ENCODE data around the gene PACSIN2. TPM values are rescaled to one million over a fixed set of nuclear protein-coding genes. Genes with fewer than 3 reads are reported as not detected.

The PACSIN2 gene
- total and polyA plus RNA-seq, 2 experiments from 2014 or later = 36.0 to 43.7 TPM

- H3K27ac ChIP-seq = no peak overlapping the region
- H4K20me1 ChIP-seq (ENCODE audit: insufficient read depth) = no peaks in the 10 kb centered on the region
- 65 to 71% methylated on average over 5 of the region's 5 CpGs for WGBS, 2 experiments (ENCODE audit: low coverage in 1 of 2, low lambda C conversion rate in 2 of 2, missing lambda C conversion rate in 2 of 2)
These were observed 70.5 kb downstream of the PACSIN2 start for GRCh38 chr22:42944409-42944808.

GRCh38 chr22:42943981-42944380, 71.0 kb downstream of the PACSIN2 start:
- H3K9me3 ChIP-seq (ENCODE audit: low read depth) = no peaks in the 10 kb centered on the region
- no peaks in the 10 kb centered on the region for H3K27me3 ChIP-seq (replicated peaks; ENCODE audit: insufficient read depth)
- H4K20me1 ChIP-seq (ENCODE audit: insufficient read depth) = no peaks in the 10 kb centered on the region
- no peak for DNase-seq
- H2AFZ ChIP-seq = no peak overlapping the region
- in situ Hi-C loops (cut with MboI) = no loop called here
- TF ChIP-seq EZH2phosphoT487 (IDR thresholded peaks at IDR 0.05; ENCODE audit: insufficient read depth, low read depth) (no peak), EZH2 (IDR thresholded peaks at IDR 0.05; ENCODE audit: insufficient read depth, poor library complexity, severe bottlenecking) (no peak)
- H3K9me2 ChIP-seq (ENCODE audit: insufficient read depth) = no peaks in the 10 kb centered on the region
- no peak overlapping the region for H3K9ac ChIP-seq
- peaks cover 40% of the 10 kb centered on the region for H3F3A ChIP-seq (ENCODE audit: insufficient read depth)
- H3K4me1 ChIP-seq (ENCODE audit: insufficient read depth) = peaks cover 30% of the 10 kb centered on the region
- H3K4me2 ChIP-seq (ENCODE audit: unreplicated experiment) = no peak overlapping the region
- 0 out of 2 replicates have a peak, but pooled peaks cover 4% of the 10 kb centered on the region for H3K36me3 ChIP-seq (ENCODE audit: low read depth)
- no peak overlapping the region for H3K27ac ChIP-seq
- peaks cover 90% of the 10 kb centered on the region for H3K79me2 ChIP-seq (ENCODE audit: insufficient read depth)
- 87 to 88% methylated on average over 3 of the region's 3 CpGs for WGBS, 2 experiments (ENCODE audit: low coverage in 1 of 2, low lambda C conversion rate in 2 of 2, missing lambda C conversion rate in 2 of 2)
- no peak overlapping the region for H3K4me3 ChIP-seq

More at GRCh38 chr22:42944409-42944808, 70.5 kb downstream of the PACSIN2 start:
- in situ Hi-C loops (cut with MboI) = no loop called here
- H3K9me3 ChIP-seq (ENCODE audit: low read depth) = no peaks in the 10 kb centered on the region
- H3K27me3 ChIP-seq (replicated peaks; ENCODE audit: insufficient read depth) = no peaks in the 10 kb centered on the region
- no peak overlapping the region for H3K9ac ChIP-seq
- no peak for DNase-seq
- no peak overlapping the region for H3K4me2 ChIP-seq (ENCODE audit: unreplicated experiment)
- H3K36me3 ChIP-seq (ENCODE audit: low read depth) = 0 out of 2 replicates have a peak, but pooled peaks cover 4% of the 10 kb centered on the region
- no peaks in the 10 kb centered on the region for H3K9me2 ChIP-seq (ENCODE audit: insufficient read depth)
- H3K79me2 ChIP-seq (ENCODE audit: insufficient read depth) = peaks cover 88% of the 10 kb centered on the region
- peaks cover 36% of the 10 kb centered on the region for H3F3A ChIP-seq (ENCODE audit: insufficient read depth)
- TF ChIP-seq EZH2 (IDR thresholded peaks at IDR 0.05; ENCODE audit: insufficient read depth, poor library complexity, severe bottlenecking) (no peak), EZH2phosphoT487 (IDR thresholded peaks at IDR 0.05; ENCODE audit: insufficient read depth, low read depth) (no peak)
- peaks cover 30% of the 10 kb centered on the region for H3K4me1 ChIP-seq (ENCODE audit: insufficient read depth)
- H3K4me3 ChIP-seq = no peak overlapping the region
- H2AFZ ChIP-seq = no peak overlapping the region

GRCh38 chr22:42942351-42942750, 72.6 kb downstream of the PACSIN2 start:
- Histone ChIP-seq H3K27me3 (replicated peaks; ENCODE audit: insufficient read depth) (no peaks in the 10 kb centered on the region), H4K20me1 (ENCODE audit: insufficient read depth) (no peaks in the 10 kb centered on the region), H3K27ac (peak overlapping the region; percentile 27), H3K4me3 (no peak overlapping the region), H3K9me3 (ENCODE audit: low read depth) (no peaks in the 10 kb centered on the region), H3K4me1 (ENCODE audit: insufficient read depth) (peaks cover 41% of the 10 kb centered on the region), H3K9ac (no peak overlapping the region), H3K4me2 (ENCODE audit: unreplicated experiment) (no peak overlapping the region), H3K36me3 (ENCODE audit: low read depth) (0 out of 2 replicates have a peak, but pooled peaks cover 4% of the 10 kb centered on the region), H2AFZ (no peak overlapping the region), H3K79me2 (ENCODE audit: insufficient read depth) (peaks cover 90% of the 10 kb centered on the region), H3F3A (ENCODE audit: insufficient read depth) (peaks cover 45% of the 10 kb centered on the region), H3K9me2 (ENCODE audit: insufficient read depth) (no peaks in the 10 kb centered on the region)
- TF ChIP-seq EZH2 (IDR thresholded peaks at IDR 0.05; ENCODE audit: insufficient read depth, poor library complexity, severe bottlenecking) (no peak), EZH2phosphoT487 (IDR thresholded peaks at IDR 0.05; ENCODE audit: insufficient read depth, low read depth) (no peak)
- 12 to 14% methylated on average over 2 of the region's 2 CpGs for WGBS, 2 experiments (ENCODE audit: low coverage in 1 of 2, low lambda C conversion rate in 2 of 2, missing lambda C conversion rate in 2 of 2)
- in situ Hi-C loops (cut with MboI) = no loop called here
- peak; percentile 45 for DNase-seq

- peak; percentile 89 for DNase-seq
- Histone ChIP-seq H4K20me1 (ENCODE audit: insufficient read depth) (no peaks in the 10 kb centered on the region), H3K27ac (peak overlapping the region; percentile 80), H3K79me2 (ENCODE audit: insufficient read depth) (peaks cover 90% of the 10 kb centered on the region), H3F3A (ENCODE audit: insufficient read depth) (peaks cover 45% of the 10 kb centered on the region), H3K9ac (peak overlapping the region; percentile 63), H3K9me2 (ENCODE audit: insufficient read depth) (no peaks in the 10 kb centered on the region), H3K4me3 (0 out of 2 replicates have a peak overlapping the region, but pooled peaks have one; percentile 16), H3K27me3 (replicated peaks; ENCODE audit: insufficient read depth) (no peaks in the 10 kb centered on the region), H3K36me3 (ENCODE audit: low read depth) (0 out of 2 replicates have a peak, but pooled peaks cover 4% of the 10 kb centered on the region), H3K4me1 (ENCODE audit: insufficient read depth) (peaks cover 48% of the 10 kb centered on the region), H3K4me2 (ENCODE audit: unreplicated experiment) (peak overlapping the region; percentile 40), H3K9me3 (ENCODE audit: low read depth) (no peaks in the 10 kb centered on the region), H2AFZ (no peak overlapping the region)
- in situ Hi-C loops (cut with MboI) = no loop called here
- TF ChIP-seq EZH2phosphoT487 (IDR thresholded peaks at IDR 0.05; ENCODE audit: insufficient read depth, low read depth) (no peak), EZH2 (IDR thresholded peaks at IDR 0.05; ENCODE audit: insufficient read depth, poor library complexity, severe bottlenecking) (no peak)
- 40 to 45% methylated on average over 12 of the region's 12 CpGs for WGBS, 2 experiments (ENCODE audit: low coverage in 1 of 2, low lambda C conversion rate in 2 of 2, missing lambda C conversion rate in 2 of 2)
These were observed 74.9 kb downstream of the PACSIN2 start for GRCh38 chr22:42939941-42940653.

Data from GM23248 (cell line).